VCaP (cell line): ENCODE measurements around the gene FHIT.

Experiments
- H3K27ac ChIP-seq: fragments of 450-650 bp; 2 replicates; pipeline ENCODE4 v1.5.1; 2017
- TF ChIP-seq, protein P1 (sequence below): fragments of 450-650 bp; conservative IDR thresholded peaks from 2 replicates; pipeline ENCODE4 v1.5.1; 2017; ENCODE audit warnings: mild to moderate bottlenecking, moderate library complexity

The FHIT gene

DNA sequence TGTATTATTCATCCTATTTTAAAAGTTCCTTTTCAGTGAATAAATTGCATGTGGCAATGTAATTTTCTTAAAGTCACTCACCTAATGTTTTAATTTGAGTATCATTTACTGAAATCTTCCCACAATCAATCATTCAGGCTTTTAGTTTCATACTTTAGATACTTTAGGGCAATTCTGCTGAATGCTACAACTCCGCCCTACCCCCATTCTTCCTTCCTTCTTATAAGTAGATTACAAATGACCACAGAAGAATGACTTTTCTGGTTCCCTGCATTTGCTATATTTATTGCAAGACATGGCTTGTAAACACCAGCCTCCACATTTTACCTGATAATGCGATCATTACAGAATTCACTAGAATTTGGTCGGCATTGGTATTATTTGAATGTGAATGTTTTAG lies 1061.9 kb downstream of the FHIT start:
- TF ChIP-seq, protein P1, sequence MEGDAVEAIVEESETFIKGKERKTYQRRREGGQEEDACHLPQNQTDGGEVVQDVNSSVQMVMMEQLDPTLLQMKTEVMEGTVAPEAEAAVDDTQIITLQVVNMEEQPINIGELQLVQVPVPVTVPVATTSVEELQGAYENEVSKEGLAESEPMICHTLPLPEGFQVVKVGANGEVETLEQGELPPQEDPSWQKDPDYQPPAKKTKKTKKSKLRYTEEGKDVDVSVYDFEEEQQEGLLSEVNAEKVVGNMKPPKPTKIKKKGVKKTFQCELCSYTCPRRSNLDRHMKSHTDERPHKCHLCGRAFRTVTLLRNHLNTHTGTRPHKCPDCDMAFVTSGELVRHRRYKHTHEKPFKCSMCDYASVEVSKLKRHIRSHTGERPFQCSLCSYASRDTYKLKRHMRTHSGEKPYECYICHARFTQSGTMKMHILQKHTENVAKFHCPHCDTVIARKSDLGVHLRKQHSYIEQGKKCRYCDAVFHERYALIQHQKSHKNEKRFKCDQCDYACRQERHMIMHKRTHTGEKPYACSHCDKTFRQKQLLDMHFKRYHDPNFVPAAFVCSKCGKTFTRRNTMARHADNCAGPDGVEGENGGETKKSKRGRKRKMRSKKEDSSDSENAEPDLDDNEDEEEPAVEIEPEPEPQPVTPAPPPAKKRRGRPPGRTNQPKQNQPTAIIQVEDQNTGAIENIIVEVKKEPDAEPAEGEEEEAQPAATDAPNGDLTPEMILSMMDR, result no peak
- H3K27ac ChIP-seq, result no peak overlapping the region

DNA sequence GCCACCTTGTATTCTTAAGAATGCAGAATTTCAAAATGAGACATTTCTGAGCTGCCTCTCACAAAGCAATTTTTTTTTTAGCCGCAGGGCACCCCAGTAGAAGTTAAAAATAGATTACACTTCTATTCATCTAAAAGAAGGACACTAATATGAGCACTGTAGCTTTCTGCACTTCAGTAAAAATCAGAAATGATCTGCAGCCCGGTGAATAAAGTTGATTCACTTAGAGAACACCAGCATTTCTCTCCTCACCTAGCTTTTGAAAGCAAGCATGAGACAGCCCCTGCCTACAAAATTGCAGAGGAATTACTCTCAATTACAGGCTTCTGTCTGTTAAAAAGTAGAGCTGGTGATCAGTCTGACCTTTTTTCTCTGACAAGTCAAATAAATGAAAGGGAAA lies 1062.4 kb downstream of the FHIT start:
- TF ChIP-seq, protein P1, result no peak
- no peak overlapping the region for H3K27ac ChIP-seq

DNA sequence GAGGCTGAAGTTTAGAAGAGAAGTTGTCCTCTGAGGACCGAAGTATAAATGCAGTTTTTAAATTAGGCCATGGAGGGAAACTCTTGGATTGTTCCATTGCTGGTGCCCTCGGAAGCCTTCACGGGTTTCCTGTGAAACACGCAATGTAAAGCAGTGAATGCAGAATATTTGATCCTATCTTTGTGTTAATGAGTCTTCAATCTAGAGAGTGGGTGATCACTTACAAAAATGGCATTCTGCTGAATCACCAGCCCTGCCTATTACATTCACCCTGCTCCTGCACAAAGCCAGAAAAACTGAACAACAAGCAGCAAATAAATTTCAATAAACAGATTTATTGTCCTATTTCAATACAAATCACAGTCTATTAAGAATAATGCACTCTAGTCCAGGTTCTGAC lies 1063.9 kb downstream of the FHIT start:
- no peak overlapping the region for H3K27ac ChIP-seq
- TF ChIP-seq, protein P1, result no peak

DNA sequence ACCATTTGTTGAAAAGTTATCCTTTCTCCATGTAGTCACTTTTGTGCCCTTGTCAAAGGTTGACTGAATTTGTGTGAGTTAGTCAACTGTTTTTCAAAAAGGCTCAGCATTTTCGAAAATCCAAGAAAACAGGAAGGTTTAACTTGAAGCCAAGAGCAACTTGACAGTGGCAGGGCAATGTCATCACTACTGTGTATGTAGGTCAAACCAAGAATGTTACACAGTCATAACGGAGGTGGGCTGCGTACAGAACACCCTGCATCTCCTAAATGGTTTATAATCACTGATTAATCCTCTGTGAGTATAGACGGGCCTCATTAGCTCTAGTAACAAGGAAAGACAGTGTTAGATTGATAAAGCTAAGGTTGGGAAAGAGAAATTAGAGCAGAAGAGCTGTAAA lies 1064.9 kb downstream of the FHIT start:
- TF ChIP-seq, protein P1, result no peak
- H3K27ac ChIP-seq, result no peak overlapping the region

DNA sequence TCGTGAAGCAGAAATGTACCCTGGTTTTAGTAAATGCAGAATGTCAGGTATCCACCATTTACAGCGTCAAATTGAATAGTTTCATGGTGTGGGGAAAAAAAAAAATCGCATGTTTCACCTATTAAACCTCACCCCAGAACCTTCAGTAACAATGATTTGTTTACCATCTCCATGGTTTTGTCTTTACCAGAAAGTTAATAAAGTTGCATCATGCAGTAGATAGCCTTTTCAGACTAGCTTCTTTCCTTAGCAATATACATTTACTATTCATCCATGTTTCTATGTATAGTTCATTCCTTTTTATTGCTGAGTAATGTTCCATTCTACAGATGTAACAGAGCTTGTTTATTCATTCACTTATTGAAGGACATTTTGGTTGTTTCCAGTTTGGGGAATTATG lies 1066.1 kb downstream of the FHIT start:
- H3K27ac ChIP-seq, result no peak overlapping the region
- TF ChIP-seq, protein P1, result no peak

DNA sequence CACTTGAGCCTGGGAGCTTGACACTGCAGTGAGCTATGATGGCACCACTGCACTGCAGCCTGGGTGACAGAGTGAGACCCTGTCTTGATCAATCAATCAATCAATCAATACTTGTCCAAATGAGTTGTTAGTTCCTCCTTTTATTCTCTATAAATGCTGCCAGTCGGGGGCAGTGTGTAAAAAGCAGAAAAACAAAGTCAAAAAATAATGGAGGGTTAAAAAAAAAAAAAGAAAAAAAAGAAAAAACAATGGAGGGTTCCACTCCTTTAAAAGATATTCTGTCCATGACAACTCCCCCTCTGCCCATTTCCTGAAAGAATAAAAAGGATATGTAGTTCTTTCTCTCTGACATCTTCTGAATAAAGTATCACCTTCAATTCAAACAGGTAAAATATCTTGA lies 1068.6 kb downstream of the FHIT start:
- no peak overlapping the region for H3K27ac ChIP-seq
- TF ChIP-seq, protein P1, result peak; percentile 37

DNA sequence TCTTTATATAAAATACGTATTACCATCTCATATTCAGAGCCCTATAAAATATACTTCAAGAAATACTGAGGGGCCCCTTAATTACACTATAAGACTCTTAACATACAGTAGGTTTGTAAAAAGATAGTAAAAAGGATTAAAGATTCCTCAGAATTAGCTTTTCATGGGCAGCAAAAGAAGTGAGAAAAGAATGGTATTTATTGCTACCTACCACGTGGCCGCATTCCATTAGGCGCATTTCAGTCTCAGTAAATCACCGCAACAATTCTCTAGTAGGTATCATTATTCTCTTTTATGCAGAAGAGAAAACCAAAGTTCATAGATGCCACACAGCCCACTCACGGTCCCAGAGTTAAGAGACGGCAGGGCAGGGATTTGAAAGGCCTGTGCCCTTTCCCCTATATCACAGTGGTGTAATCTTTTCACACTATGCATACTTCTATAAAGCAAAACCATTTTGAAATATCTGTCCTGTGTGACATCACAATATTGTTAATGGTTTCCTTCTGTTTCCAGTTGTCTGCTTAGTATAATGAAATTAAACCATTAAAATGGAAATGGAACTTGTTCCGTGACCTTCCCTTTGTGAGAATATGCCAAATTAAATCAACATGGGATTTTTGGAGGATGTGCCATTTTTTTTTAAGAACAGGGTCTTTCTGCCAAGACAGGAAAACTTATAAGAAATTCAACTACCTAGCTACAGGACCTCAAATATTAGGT lies 1072.2 kb downstream of the FHIT start:
- TF ChIP-seq, protein P1, result no peak
- no peak overlapping the region for H3K27ac ChIP-seq
